Ovary (tissue), 3 donors: Measurements from ENCODE around the gene CBFB.

Experiments used
- CTCF ChIP-seq, 3 donors: fragments of 450-650 bp in 2 of 3; fragments of 200-600 bp in 1 of 3; IDR thresholded peaks; one replicate each; pipeline versions ENCODE4 v1.5.1 to v1.8.0; 2016 to 2022; ENCODE audit warnings: antibody characterized with exemption in 3 of 3, mild to moderate bottlenecking in 1 of 3
- EP300 ChIP-seq: sonication (generic); formaldehyde crosslinking; IDR thresholded peaks from one replicate; pipeline ENCODE4 v1.6.1; 2017; ENCODE audit warnings: antibody characterized with exemption
- POLR2A ChIP-seq: fragments of 450-650 bp; IDR thresholded peaks from one replicate; pipeline ENCODE4 v1.6.1; 2017; ENCODE audit warnings: antibody characterized with exemption, mild to moderate bottlenecking, moderate library complexity
- donor health status: DM: no; HTN: no; CAD: no.

GRCh38 chr16:67112591-67113399, 83.8 kb downstream of the CBFB start:
- TF ChIP-seq CTCF (IDR thresholded peaks at IDR 0.05) (no peak), EP300 (no peak), POLR2A (no peak)
